Smooth muscle cell (in vitro differentiated cells): ENCODE data around the gene RIPK3. TPM values are rescaled to one million over a fixed set of nuclear protein-coding genes. Genes with fewer than 3 reads are reported as not detected.

Source experiments
- DNase-seq: peaks from one replicate; lab custom pipeline; 2025; ENCODE audit not compliant: unreplicated experiment; lab: John Stamatoyannopoulos, UW
- H2AFZ ChIP-seq: fragments of 200-600 bp; sonication (generic); 2 replicates; pipeline ENCODE4 v1.6.0; 2016; ENCODE audit warnings: antibody characterized with exemption, low read depth, mild to moderate bottlenecking
- H3F3A ChIP-seq: fragments of 200-600 bp; sonication (generic); 2 replicates; pipeline ENCODE4 v1.6.0; 2017; ENCODE audit warnings: antibody characterized with exemption, low read depth
- H3K27ac ChIP-seq: fragments of 200-600 bp; sonication (generic); 2 replicates; pipeline ENCODE4 v1.5.1; 2016; ENCODE audit warnings: low read depth, mild to moderate bottlenecking
- H3K27me3 ChIP-seq: fragments of 200-600 bp; sonication (generic); 2 replicates; pipeline ENCODE4 v1.6.1; 2016; ENCODE audit warnings: low read depth, mild to moderate bottlenecking
- H3K36me3 ChIP-seq: fragments of 200-600 bp; sonication (generic); 2 replicates; pipeline ENCODE4 v1.5.1; 2016; ENCODE audit warnings: low read depth
- H3K4me1 ChIP-seq: fragments of 200-600 bp; sonication (generic); 2 replicates; pipeline ENCODE4 v1.5.1; 2016; ENCODE audit warnings: low read depth
- H3K4me2 ChIP-seq: fragments of 200-600 bp; sonication (generic); 2 replicates; pipeline ENCODE4 v1.6.0; 2016; ENCODE audit warnings: mild to moderate bottlenecking
- H3K4me3 ChIP-seq: fragments of 200-600 bp; sonication (generic); 2 replicates; pipeline ENCODE4 v1.5.1; 2016; ENCODE audit warnings: mild to moderate bottlenecking
- H3K79me2 ChIP-seq: fragments of 200-600 bp; sonication (generic); 2 replicates; pipeline ENCODE4 v1.6.0; 2016; ENCODE audit warnings: low read depth, mild to moderate bottlenecking
- H3K9ac ChIP-seq: fragments of 200-600 bp; sonication (generic); 2 replicates; pipeline ENCODE4 v1.6.0; 2016; ENCODE audit warnings: low read depth
- H3K9me3 ChIP-seq: fragments of 200-600 bp; sonication (generic); replicated peaks from 2 replicates; pipeline ENCODE4 v1.5.1; 2016; ENCODE audit warnings: low read depth
- H4K20me1 ChIP-seq: fragments of 200-600 bp; sonication (generic); 2 replicates; pipeline ENCODE4 v1.6.0; 2016; ENCODE audit warnings: low read depth
- CTCF ChIP-seq: fragments of 200-600 bp; sonication (generic); IDR thresholded peaks from 2 replicates; pipeline ENCODE4 v1.5.1; 2017; ENCODE audit warnings: borderline replicate concordance, mild to moderate bottlenecking, antibody characterized with exemption; ENCODE audit not compliant: insufficient read depth, poor library complexity, severe bottlenecking
- WGBS: methylation state at CpG from one replicate; pipeline ENCODE4 v1.1.7; 2016; ENCODE audit warnings: low lambda C conversion rate; 5-methylcytosine and 5-hydroxymethylcytosine counted together
- polyA plus RNA-seq: library from polyadenylated mRNA; unstranded; fragments of >200 nt; fragmentation: Nextera tagmentation; extraction: Ambion mirVana; gene quantifications from 2 replicates; pipeline ENCODE4 v1.2.1, GENCODE V29; 2016
- total RNA-seq: library from RNA; depleted of rRNA; stranded (reverse); fragments of >200 nt; gene quantifications from 2 replicates; pipeline ENCODE4 v1.2.3, GENCODE V29; 2014

RIPK3 gene
- total and polyA plus RNA-seq, 2 experiments from 2014 or later: 1.3 TPM; not detected in 1

- TF ChIP-seq CTCF: no peak
- 2% methylated on average over 19 of the region's 21 CpGs for whole genome bisulfite sequencing
- DNase-seq: peak; percentile 72
Measured at GRCh38 chr14:24367514-24368211, 27.9 kb upstream of the RIPK3 start, which contains the start of gene NFATC4. Gene NFATC4 (plus strand): TSS chr14:24368184. CDS start chr14:24368341, 157 bp downstream.

DNA sequence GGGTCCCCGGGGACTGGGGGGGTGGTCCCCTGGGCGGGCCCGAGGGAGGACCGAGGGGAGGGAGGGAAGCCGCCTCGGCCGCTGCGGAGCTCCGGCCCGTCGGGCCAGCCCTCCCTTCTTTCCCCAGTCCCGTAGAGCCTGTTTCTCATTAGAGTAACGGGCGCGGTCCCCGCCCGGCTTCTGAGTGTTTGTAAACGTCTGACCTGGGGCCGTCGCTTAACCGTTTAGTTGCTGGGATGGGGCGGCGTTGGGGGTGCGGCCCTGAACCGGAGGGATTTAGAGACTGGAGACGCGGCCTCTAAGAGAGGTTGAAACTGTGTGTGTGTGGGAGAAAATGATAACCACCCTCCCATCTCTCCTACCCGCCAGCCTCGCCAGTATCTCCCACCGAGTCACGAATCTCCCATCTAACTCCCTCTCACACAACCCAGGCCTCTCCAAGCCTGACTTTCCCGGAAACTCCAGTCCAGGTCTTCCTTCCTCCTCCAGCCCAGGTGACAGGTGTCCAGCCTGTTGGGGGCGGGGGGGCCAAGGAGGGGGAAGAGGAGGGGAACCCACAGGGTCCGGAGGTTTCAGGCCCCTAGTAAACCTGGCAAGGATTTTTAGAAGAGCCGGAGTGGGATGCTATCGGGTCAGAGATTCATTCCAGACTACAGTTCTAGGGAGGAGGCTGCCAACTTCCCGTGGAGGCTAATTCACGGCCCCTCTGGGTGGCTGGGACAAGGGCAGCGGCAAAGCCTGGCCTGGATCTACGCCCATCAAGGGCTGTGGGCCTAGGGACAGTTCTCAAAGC, 27.1 kb upstream of the RIPK3 start:
- H3K9ac ChIP-seq: peak overlapping the region; percentile 87
- no peaks in the 10 kb centered on the region for H3K27me3 ChIP-seq
- no peaks in the 10 kb centered on the region for H3K9me3 ChIP-seq
- WGBS: under 1% methylated on average over 40 of the region's 40 CpGs
- DNase-seq: peak; percentile 77
- H3K4me2 ChIP-seq: peak overlapping the region; percentile 100
- H3K4me3 ChIP-seq: peak overlapping the region; percentile 99
- H4K20me1 ChIP-seq: peaks cover 24% of the 10 kb centered on the region
- peak overlapping the region; percentile 97 for H3K27ac ChIP-seq
- no peak for TF ChIP-seq CTCF
- H3K36me3 ChIP-seq: no peaks in the 10 kb centered on the region
- H2AFZ ChIP-seq: peak overlapping the region; percentile 81
- H3K4me1 ChIP-seq: peaks cover 18% of the 10 kb centered on the region
- peaks cover 11% of the 10 kb centered on the region for H3F3A ChIP-seq
- peaks cover 4% of the 10 kb centered on the region for H3K79me2 ChIP-seq

More at GRCh38 chr14:24367514-24368211, 27.9 kb upstream of the RIPK3 start, which contains the start of gene NFATC4:
- H3K9ac ChIP-seq: peak within 1 kb of the TSS; percentile 100
- H4K20me1 ChIP-seq: peaks cover 24% of the 10 kb centered on the region
- H3F3A ChIP-seq: peaks cover 11% of the 10 kb centered on the region
- peak within 1 kb of the TSS; percentile 100 for H3K4me2 ChIP-seq
- H3K27me3 ChIP-seq: no peaks in the 10 kb centered on the region
- peak within 1 kb of the TSS; percentile 86 for H2AFZ ChIP-seq
- peak within 1 kb of the TSS; percentile 99 for H3K4me3 ChIP-seq
- peak within 1 kb of the TSS; percentile 97 for H3K27ac ChIP-seq
- no peaks in the 10 kb centered on the region for H3K36me3 ChIP-seq
- no peaks in the 10 kb centered on the region for H3K9me3 ChIP-seq
- H3K79me2 ChIP-seq: peaks cover 4% of the 10 kb centered on the region
- H3K4me1 ChIP-seq: peaks cover 18% of the 10 kb centered on the region

GRCh38 chr14:24366413-24366720, 26.6 kb upstream of the RIPK3 start:
- 2% methylated on average over 14 of the region's 16 CpGs for WGBS
- Histone ChIP-seq H3K27ac (peak overlapping the region; percentile 97), H3K4me2 (peak overlapping the region; percentile 100), H3K4me1 (peaks cover 18% of the 10 kb centered on the region), H3F3A (peaks cover 11% of the 10 kb centered on the region), H3K9me3 (no peaks in the 10 kb centered on the region), H3K27me3 (no peaks in the 10 kb centered on the region), H3K79me2 (peaks cover 4% of the 10 kb centered on the region), H4K20me1 (peaks cover 19% of the 10 kb centered on the region), H2AFZ (peak overlapping the region; percentile 81), H3K9ac (peak overlapping the region; percentile 87), H3K36me3 (no peaks in the 10 kb centered on the region), H3K4me3 (peak overlapping the region; percentile 99)
- no peak for DNase-seq
- no peak for TF ChIP-seq CTCF
